Trophoblast cell (in vitro differentiated cells and primary cell): Measurements from ENCODE around the gene RBM19.

Source experiments
- DNase-seq, 2 donors: peaks; one replicate each; pipeline ENCODE4 v3.0.0-alpha.2; 2016
- H2AFZ ChIP-seq: 2 replicates; pipeline ENCODE4 v1.6.1; 2013; ENCODE audit warnings: low read length, moderate library complexity, mild to moderate bottlenecking; ENCODE audit not compliant: insufficient read depth, poor library complexity
- H2AK5ac ChIP-seq: 2 replicates; pipeline ENCODE4 v1.6.1; 2013; ENCODE audit warnings: mild to moderate bottlenecking, low read length
- H2BK120ac ChIP-seq: 2 replicates; pipeline ENCODE4 v1.6.1; 2013; ENCODE audit warnings: low read length, mild to moderate bottlenecking, moderate library complexity; ENCODE audit not compliant: insufficient read depth, poor library complexity
- H2BK12ac ChIP-seq: 2 replicates; pipeline ENCODE4 v1.6.1; 2013; ENCODE audit warnings: mild to moderate bottlenecking, low read length, moderate library complexity
- H2BK5ac ChIP-seq: 2 replicates; pipeline ENCODE4 v1.6.1; 2013; ENCODE audit warnings: low read length, low read depth, moderate library complexity, mild to moderate bottlenecking; ENCODE audit not compliant: poor library complexity
- H3K14ac ChIP-seq: 2 replicates; pipeline ENCODE4 v1.6.1; 2013; ENCODE audit warnings: mild to moderate bottlenecking, low read length
- H3K18ac ChIP-seq: 2 replicates; pipeline ENCODE4 v1.6.1; 2013; ENCODE audit warnings: mild to moderate bottlenecking, low read length
- H3K23ac ChIP-seq: 2 replicates; pipeline ENCODE4 v1.6.1; 2013; ENCODE audit warnings: low read length
- H3K27ac ChIP-seq: 2 replicates; pipeline ENCODE4 v1.5.1; 2013; ENCODE audit warnings: low read depth, mild to moderate bottlenecking, inconsistent platforms, low read length, moderate library complexity
- H3K27me3 ChIP-seq: 2 replicates; pipeline ENCODE4 v1.6.1; 2013; ENCODE audit warnings: inconsistent platforms, mild to moderate bottlenecking, low read length, moderate library complexity; ENCODE audit not compliant: insufficient read depth
- H3K36me3 ChIP-seq, 2 experiments: 1 replicate in 1 of 2; 2 replicates in 1 of 2; pipeline ENCODE4 v1.6.1; 2013; ENCODE audit warnings: low read length in 2 of 2, mild to moderate bottlenecking in 2 of 2, moderate library complexity in 1 of 2; ENCODE audit not compliant: insufficient read depth in 2 of 2, control insufficient read depth in 1 of 2
- H3K4ac ChIP-seq: 2 replicates; pipeline ENCODE4 v1.6.1; 2013; ENCODE audit warnings: low read depth, mild to moderate bottlenecking, low read length, moderate library complexity
- H3K4me1 ChIP-seq, 2 experiments: 1 replicate in 1 of 2; 2 replicates in 1 of 2; pipeline ENCODE4 v1.6.1; 2013; ENCODE audit warnings: low read length in 2 of 2, mild to moderate bottlenecking in 2 of 2, moderate library complexity in 1 of 2; ENCODE audit not compliant: insufficient read depth in 2 of 2, control insufficient read depth in 1 of 2
- H3K4me2 ChIP-seq: 2 replicates; pipeline ENCODE4 v1.6.1; 2013; ENCODE audit warnings: inconsistent platforms, mild to moderate bottlenecking, low read length, moderate library complexity
- H3K4me3 ChIP-seq: 2 replicates; pipeline ENCODE4 v1.5.1; 2013; ENCODE audit warnings: mild to moderate bottlenecking, low read depth, low read length, inconsistent platforms
- H3K79me1 ChIP-seq: one replicate; pipeline ENCODE4 v1.6.1; 2013; ENCODE audit warnings: low read length
- H3K79me2 ChIP-seq: 2 replicates; pipeline ENCODE4 v1.6.1; 2013; ENCODE audit warnings: low read length, mild to moderate bottlenecking; ENCODE audit not compliant: control insufficient read depth, insufficient read depth, poor library complexity
- H3K9ac ChIP-seq: 2 replicates; pipeline ENCODE4 v1.6.1; 2013; ENCODE audit warnings: mild to moderate bottlenecking, low read length
- H3K9me3 ChIP-seq: 2 replicates; pipeline ENCODE4 v1.6.1; 2013; ENCODE audit warnings: low read depth, mild to moderate bottlenecking, control low read depth, inconsistent platforms, low read length; ENCODE audit not compliant: insufficient read depth
- H4K12ac ChIP-seq: 2 replicates; pipeline ENCODE4 v1.6.1; 2013; ENCODE audit warnings: low read depth, mild to moderate bottlenecking, low read length, moderate library complexity
- H4K8ac ChIP-seq: 2 replicates; pipeline ENCODE4 v1.6.1; 2013; ENCODE audit warnings: low read depth, mild to moderate bottlenecking, low read length, moderate library complexity
- H4K91ac ChIP-seq: one replicate; pipeline ENCODE4 v1.6.1; 2013; ENCODE audit warnings: low read depth, mild to moderate bottlenecking, low read length, moderate library complexity
- WGBS: extraction: QIAGEN DNeasy Blood & Tissue Kit; methylation state at CpG from one replicate; pipeline ENCODE4 v1.1.7; 2013; ENCODE audit warnings: missing lambda C conversion rate; ENCODE audit not compliant: insufficient read length, insufficient coverage; ENCODE audit errors: extremely low coverage; 5-methylcytosine and 5-hydroxymethylcytosine counted together

Gene RBM19

DNA sequence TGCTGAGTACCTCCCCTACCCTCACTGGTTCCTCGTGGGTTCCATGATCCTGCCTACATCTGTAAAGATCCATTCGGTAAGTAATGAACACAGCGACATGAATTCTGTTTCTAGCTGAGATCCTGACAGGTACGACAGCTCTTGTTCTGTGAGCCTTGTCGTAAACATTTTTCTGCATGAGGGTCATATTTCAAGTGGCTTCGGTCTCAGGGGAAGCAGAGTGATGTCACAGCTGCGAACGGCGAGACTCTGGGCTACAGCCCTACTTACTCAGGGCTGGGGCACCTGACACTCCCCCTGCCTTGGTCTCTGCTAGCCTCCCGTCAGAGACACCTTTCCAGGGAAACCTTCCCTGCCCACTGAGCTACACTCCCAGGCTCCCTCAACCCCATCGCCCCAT, 85.8 kb downstream of the RBM19 start:
- no peak overlapping the region for H4K8ac ChIP-seq
- H4K91ac ChIP-seq = no peak overlapping the region
- H3K9ac ChIP-seq = no peak overlapping the region
- no peak overlapping the region for H3K4me2 ChIP-seq
- H2BK120ac ChIP-seq = no peak overlapping the region
- H2AK5ac ChIP-seq = no peak overlapping the region
- no peak overlapping the region for H2BK12ac ChIP-seq
- no peaks in the 10 kb centered on the region for H3K36me3 ChIP-seq
- H3K79me1 ChIP-seq = no peaks in the 10 kb centered on the region
- no peaks in the 10 kb centered on the region for H3K79me2 ChIP-seq
- no peak overlapping the region for H3K18ac ChIP-seq
- H3K23ac ChIP-seq = no peak overlapping the region
- no CpG with 5 or more reads among the region's 11 CpGs for WGBS
- H3K27me3 ChIP-seq = no peaks in the 10 kb centered on the region
- H3K9me3 ChIP-seq = no peaks in the 10 kb centered on the region
- H3K4me3 ChIP-seq = no peak overlapping the region
- DNase-seq = no peak
- H2AFZ ChIP-seq = no peak overlapping the region
- no peak overlapping the region for H3K14ac ChIP-seq
- H2BK5ac ChIP-seq = no peak overlapping the region
- no peak overlapping the region for H4K12ac ChIP-seq
- H3K4me1 ChIP-seq = no peaks in the 10 kb centered on the region
- no peak overlapping the region for H3K4ac ChIP-seq
- H3K27ac ChIP-seq = no peak overlapping the region

DNA sequence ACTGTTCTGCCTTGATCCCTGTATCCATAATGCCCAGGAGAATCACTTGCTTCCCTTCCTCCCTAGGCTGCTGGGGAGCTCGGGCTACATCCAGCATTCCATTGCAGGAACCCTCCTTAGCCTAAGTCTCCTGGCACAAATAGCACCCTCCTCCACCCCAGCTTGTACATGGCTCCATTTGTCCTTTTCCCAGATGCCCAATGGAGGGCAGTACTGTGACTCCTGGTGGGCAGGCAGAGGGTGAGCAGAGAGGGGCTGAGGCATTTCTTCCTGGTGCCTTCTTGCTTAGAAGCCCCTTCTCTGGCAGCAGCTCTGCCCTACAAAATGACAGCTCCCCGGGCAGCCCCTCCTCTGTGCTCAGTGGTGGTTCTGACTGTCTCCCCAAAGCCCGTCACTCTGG, 86.5 kb downstream of the RBM19 start:
- WGBS = no CpG with 5 or more reads among the region's 3 CpGs

DNA sequence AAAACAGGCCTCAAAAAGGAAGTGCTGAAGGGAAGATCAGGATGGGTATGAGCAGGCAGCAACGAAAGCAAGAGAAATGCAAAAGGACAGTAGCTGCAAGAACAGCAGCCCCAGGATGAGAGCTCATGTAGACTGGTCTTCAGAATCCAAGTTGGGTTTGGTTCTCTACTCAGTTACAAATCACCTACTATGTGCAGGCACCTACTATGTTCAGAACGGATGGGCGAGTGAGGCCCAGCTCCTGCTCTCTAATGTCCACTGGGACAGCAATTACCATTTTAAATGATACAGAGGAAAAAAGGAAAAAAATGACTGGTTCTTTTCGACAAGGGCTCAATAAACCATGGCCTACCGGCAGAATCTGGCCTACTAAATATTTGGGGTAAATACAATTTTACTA, 88.5 kb downstream of the RBM19 start:
- Histone ChIP-seq H2AFZ (no peak overlapping the region), H4K91ac (no peak overlapping the region), H3K79me2 (no peaks in the 10 kb centered on the region), H2AK5ac (no peak overlapping the region), H3K9ac (no peak overlapping the region), H2BK120ac (no peak overlapping the region), H3K14ac (no peak overlapping the region), H3K9me3 (no peaks in the 10 kb centered on the region), H2BK12ac (no peak overlapping the region), H3K4me3 (no peak overlapping the region), H2BK5ac (no peak overlapping the region), H3K4me2 (no peak overlapping the region), H3K27me3 (no peaks in the 10 kb centered on the region), H3K23ac (no peak overlapping the region), H3K36me3 (peaks cover 6% of the 10 kb centered on the region in 2 experiments), H4K12ac (no peak overlapping the region), H3K79me1 (no peaks in the 10 kb centered on the region), H4K8ac (no peak overlapping the region), H3K4ac (no peak overlapping the region), H3K27ac (no peak overlapping the region), H3K4me1 (no peaks in the 10 kb centered on the region), H3K18ac (no peak overlapping the region)
- DNase-seq = no peak
- no CpG with 5 or more reads among the region's 5 CpGs for WGBS

More for the DNA sequence above, 86.5 kb downstream of the RBM19 start:
- Histone ChIP-seq H3K79me2 (no peaks in the 10 kb centered on the region), H4K8ac (no peak overlapping the region), H3K9me3 (no peaks in the 10 kb centered on the region), H3K18ac (no peak overlapping the region), H2BK5ac (no peak overlapping the region), H3K9ac (no peak overlapping the region), H4K91ac (no peak overlapping the region), H3K79me1 (no peaks in the 10 kb centered on the region), H3K4me2 (no peak overlapping the region), H3K14ac (no peak overlapping the region), H2BK120ac (no peak overlapping the region), H3K27ac (no peak overlapping the region), H3K23ac (no peak overlapping the region), H3K4ac (no peak overlapping the region), H2AK5ac (no peak overlapping the region), H2BK12ac (no peak overlapping the region), H3K27me3 (no peaks in the 10 kb centered on the region), H3K4me3 (no peak overlapping the region), H2AFZ (no peak overlapping the region), H4K12ac (no peak overlapping the region), H3K36me3 (peaks cover 2 to 3% of the 10 kb centered on the region in 2 experiments), H3K4me1 (no peaks in the 10 kb centered on the region)
- no peak for DNase-seq

DNA sequence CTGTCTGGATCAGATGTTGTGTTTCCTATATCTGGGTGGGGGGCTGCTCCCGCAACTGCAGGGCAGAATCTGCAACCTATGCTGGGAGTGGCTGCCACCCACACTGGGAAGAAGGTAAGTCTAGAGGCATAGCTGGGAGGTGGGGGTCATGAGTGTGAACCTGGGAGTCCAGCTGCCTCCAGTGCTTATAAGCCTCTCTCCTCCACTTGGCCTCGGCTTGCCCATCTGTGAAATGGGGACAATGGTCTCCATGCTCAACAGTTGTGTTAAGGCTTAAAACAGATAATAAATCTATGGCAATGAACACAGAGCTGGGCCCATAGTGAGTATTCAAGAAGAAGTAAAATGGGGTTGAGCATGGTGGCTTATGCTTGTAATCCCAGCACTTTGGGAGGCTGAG, 90.0 kb downstream of the RBM19 start:
- Histone ChIP-seq H4K12ac (no peak overlapping the region), H2BK12ac (no peak overlapping the region), H3K27me3 (no peaks in the 10 kb centered on the region), H4K8ac (no peak overlapping the region), H3K4me1 (no peaks in the 10 kb centered on the region), H3K23ac (no peak overlapping the region), H2AK5ac (no peak overlapping the region), H2AFZ (no peak overlapping the region), H3K9me3 (no peaks in the 10 kb centered on the region), H4K91ac (no peak overlapping the region), H3K14ac (no peak overlapping the region), H3K18ac (no peak overlapping the region), H3K4me2 (no peak overlapping the region), H3K4me3 (no peak overlapping the region), H2BK5ac (no peak overlapping the region), H3K79me1 (no peaks in the 10 kb centered on the region), H2BK120ac (no peak overlapping the region), H3K79me2 (no peaks in the 10 kb centered on the region), H3K27ac (no peak overlapping the region), H3K9ac (no peak overlapping the region), H3K4ac (no peak overlapping the region), H3K36me3 (peaks cover 6% of the 10 kb centered on the region in 2 experiments)
- no CpG with 5 or more reads among the region's 2 CpGs for WGBS
- DNase-seq = no peak
